Measurements from ENCODE around the gene OCSTAMP.

The OCSTAMP gene

DNA sequence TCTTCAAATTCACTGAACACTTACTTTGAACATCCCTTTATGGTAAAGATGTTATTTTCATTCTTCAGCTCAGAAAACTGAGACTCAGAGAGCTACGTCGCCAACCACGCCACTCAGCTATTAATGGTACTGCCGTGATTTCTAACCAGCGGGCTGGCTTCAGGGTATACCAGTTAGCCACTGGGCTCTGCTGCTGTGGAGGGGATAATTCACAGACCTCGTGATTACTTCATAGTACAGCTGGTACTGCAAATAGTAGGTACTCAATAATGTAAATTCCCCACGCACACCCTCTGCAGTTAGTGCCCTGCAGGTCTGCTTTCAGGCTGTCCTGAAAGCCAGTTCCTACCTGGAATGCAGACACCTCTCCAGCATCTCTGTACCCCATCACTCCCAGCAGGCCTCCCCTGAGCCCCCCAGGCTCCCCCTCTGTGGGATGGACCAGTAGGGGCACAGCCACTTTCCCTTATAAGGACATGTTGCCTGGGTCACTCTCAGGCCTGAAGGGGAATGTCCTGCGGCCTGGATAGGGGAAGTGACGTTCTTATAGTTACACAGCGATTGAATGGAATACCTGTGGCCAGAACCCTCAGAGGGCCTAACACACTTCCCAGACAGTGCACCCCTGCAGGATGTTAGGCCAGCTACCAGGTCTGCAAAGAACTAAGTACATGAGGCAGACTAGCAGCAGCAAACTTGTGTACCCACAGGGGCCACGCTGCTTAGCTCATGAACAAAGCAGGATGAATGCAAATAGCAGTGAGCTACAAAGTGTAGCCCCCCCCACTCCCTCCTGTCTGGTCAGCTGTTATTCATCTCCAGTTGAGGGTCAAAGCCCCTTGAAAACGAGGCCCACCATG lies 1.3 kb upstream of the OCSTAMP start:
- no peak for DNase-seq

DNA sequence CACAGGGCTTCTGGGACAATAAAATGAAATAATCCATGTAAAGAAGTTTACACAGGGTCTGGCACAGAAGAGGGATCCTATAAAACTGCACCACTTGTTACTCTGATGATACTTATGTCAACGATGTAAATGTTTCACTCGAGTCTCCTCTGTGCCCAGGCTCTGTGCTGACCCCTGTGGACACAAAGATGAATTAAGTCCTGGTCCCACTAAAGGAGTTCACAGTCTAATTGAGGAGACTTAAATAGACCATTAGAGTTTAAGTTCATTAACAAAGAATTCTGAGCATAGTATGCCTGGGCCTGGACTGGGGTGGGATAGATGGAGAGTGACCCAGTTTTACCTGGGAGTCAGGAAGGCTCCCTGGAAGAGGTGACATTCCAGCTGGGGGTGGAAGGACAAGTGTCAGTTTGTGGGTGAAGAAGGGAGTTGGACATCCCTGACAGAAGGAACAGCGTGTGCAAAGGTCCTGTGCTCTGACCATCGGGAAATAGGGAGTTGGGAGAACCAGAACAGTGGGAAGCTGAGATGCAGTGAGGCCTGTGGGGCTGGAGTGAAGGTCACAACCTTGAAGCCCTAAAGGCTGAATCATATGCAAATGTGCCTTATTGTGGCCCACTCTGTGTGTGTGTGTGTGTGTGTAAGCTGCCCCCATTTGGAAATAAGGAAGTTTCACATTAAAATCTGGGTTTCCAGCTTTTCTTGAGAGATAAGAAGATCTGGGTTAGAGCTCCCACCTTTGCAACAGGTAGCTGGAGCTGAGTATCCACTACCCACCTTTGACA lies 1.1 kb downstream of the OCSTAMP start:
- DNase-seq, result no peak

DNA sequence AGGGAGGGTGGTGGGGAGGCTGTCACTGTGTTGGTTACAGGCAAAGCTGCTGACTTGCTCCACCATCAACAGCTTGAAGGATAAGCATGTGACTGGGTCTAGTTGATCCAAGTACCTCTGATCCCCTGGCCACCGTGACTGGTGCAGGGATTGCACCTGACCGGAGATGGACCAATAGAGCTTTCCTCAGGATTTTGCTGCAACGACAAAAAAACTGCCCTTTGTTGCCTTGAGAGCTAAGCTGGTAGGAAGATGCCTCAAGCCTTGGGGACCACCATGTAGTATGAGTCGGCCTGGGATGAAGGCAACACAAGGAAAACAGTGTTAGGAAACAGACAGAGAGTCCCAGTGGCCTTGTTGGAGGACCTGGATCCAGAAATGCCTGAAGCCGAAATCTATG lies 1.8 kb downstream of the OCSTAMP start:
- DNase-seq, result no peak

DNA sequence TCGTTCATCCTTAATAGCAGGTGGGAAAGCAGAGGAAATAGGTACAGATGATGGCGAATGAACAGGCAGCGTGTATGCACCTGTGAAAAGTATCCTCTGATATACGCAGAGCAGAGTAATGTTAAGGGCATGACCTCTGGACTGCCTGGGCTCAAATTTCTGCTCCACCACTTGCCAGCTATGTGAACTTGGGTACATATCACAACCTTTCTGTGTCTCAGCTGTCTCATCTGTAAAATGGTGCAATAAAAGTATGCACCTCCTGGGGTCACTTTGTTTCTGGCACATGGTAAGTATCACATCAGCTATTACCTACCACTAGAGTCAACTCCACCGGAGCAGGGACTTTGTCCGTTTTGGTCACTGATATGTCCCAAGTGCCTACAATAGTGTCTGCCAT lies 2.5 kb downstream of the OCSTAMP start:
- DNase-seq, result no peak

DNA sequence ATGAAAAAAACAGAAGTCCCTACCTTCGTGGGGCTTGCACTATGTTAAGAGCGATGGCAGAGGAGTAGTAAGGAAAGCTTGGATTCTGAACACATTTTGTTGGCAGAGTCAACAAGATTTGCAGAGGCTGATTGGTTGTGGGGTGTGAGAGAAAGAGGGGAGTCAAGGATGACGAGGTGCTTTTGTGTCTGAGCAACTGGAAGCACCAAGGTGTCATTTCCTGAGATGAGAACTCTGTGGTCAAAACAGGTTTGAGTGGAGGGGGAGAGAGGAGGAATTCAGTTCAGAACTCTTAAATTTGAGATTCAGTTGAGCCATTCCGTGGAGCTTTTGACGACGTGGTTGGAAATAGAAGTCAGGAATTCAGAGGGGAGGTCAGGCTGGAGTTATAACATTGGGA lies 3.5 kb downstream of the OCSTAMP start:
- no peak for DNase-seq

DNA sequence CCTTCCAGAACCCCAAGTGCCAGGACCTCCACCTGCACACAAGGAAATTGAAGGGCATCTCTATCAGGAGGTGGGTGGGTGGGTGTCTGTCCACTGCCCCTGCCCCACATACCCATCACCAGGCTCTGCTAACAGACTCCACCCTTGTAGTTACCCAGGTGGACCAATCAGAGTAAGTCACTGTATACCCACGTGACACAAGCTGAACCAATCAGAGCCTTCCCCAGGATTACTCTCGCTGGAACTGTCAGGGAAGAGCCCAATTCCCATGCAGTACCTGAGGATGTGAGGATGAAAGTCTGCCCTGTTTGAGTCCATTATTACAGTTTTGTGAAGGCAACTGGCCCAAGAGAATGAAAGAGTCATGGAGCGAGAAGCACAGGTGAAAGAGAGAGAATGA lies 4.2 kb downstream of the OCSTAMP start:
- DNase-seq, result no peak

DNA sequence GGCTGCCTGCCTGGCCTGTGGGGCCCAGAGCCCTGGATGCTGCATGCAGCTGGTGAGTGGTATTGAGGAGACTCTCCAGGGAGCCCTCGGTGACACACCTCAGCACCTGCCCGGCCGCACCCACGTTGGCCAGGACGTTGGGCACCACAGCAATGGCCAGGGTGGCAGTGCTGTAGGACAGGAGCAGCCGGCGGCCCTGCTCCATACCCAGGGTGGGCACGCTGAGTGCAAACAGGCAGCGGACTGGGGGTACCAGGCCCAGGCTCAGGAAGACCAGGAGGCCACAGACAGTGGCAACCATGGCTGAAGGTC lies 4.7 kb downstream of the OCSTAMP start:
- no peak for DNase-seq

DNA sequence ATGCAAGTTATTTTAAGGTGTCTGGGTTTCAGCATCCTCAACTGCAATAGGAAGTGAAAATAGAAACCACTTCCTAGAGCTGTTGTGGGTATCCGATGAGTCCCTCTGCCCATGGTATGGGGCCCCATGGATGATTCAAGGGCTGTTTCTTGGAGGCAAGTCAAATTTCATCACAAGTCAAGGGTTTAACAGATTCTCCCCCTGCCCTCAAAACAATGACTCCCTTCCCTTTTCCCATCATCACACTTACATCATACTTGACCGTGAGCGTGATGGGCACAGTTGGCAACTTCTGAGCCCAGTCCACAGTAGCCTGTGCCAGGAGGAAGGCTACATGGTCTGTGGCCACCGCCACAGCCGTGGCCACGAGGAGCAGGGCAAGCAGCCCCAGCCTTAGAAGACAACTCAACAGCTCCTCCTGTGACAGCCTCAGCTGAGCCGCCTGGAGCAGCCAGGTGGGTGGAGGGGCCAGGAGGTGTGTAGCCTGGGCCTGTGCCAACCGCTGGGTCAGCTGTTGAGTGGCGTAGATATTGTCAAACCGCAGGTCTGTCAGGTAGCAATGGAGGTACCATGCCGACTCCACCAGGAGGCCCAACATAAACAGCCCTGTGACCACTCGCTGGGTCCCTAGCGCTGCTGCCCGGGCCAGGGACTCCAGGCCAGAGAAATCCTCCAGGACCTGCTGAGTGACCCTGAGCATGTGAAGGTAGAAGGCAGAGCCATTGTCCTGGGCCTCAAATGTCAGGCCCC lies 5.2 kb downstream of the OCSTAMP start:
- DNase-seq, result peak; percentile 95

DNA sequence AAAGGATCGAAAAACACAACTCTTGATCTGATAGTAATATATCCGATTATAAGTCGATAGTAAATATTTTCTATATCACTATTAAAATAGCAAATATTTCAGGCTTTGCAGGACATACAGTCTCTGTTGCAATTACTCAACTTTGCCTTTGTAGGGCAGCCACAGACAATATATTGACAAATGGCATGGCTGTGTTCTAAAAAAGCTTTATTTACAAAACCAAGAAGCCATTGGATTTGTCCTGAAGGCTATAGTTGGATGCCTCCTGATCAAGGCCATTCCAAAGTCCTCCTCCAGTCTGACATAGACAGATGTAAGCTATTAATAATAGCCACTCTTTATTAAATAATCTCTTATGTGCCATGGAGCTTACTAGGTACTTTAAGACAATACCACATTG lies 5.9 kb downstream of the OCSTAMP start:
- no peak for DNase-seq

DNA sequence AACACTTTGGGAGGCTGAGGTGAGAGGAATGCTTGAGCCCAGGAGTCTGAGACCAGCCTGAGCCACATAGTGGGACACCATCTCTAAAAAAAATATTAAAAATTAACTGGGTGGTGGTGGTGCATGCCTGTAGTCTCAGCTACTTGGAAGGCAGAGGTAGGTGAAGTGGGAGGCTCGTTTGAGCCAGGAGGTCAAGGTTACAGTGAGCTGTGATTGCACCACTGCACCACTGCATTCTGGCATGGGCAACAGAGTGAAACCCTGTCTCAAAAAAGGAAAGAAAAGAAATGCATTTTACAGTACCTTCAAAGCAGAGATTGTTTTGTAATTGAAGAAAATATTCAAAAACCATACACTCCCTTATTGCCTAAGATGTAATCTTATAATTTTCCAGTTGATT lies 6.5 kb downstream of the OCSTAMP start:
- DNase-seq, result no peak

DNA sequence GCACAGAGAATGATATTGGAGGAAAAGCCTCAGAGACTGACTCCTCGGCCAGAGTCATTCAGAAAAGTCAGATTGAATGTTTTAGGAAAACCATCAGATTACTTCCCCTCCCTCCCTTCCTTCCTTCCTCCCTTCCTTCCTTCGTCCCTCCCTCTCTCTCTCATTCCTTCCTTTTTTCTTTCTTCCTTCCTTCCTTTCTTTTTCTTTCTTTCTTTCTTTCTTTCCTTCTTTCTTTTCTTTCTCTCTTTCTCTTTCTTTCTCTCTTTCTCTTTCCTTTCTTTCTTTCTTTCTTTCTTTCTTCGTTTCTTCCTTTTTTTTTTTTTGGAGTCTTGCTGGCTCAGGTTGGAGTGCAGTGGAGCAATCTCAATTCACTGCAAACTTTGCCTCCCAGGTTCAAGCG lies 7.4 kb downstream of the OCSTAMP start:
- DNase-seq, result no peak

DNA sequence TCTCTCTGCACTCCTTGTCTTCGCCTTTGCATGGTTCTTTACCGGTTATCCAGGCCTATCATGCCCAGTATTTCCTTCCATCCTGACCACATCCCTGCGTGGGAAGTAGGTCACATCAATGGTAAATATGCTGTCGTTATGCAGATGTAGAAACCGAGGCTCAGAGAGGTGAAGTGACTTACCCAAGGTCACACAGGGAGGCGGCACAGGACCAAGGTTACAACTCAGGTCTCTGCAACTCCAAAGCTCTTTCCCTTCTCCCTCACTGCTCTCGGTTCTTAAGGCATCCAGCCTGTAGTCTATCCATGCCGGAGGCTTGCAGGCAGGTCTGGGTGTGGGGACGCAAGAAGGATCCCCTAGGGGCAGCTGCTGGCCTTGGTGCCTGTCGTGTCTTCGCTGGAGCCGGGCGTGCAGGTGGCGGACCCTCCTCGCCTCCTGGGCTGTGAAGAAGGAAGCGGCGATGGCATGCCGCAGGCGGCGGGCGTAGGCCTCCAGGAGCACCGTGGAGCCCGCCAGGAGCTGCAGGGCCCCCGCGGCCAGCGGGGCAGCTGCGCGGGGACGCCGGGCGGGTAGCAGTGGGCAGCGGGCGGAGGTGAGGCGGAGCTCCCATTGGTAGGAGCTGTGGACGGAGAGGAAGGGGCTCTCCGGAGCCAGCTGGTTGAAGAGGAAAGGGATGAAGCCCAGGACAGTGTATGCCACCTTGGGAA lies 9.1 kb downstream of the OCSTAMP start:
- no peak for DNase-seq

DNA sequence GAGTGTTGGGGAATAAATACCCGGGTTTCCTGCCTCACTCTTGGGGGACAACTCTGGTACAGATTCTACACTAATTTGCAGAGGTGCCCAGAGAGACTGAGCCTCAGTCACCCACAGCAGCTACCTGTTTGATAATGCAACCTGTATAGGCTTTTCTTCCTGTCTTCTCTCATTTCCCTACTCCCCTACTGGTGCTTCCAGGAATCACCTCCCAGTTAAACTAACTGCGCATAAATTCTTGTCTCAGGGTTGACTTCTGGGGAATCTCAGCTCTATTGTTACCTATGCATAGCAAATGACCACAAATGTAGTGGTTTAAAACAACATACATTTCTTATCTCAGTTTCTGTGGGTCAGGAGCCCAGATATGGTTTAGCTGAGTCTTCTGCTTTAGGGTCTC lies 11.3 kb downstream of the OCSTAMP start:
- no peak for DNase-seq

DNA sequence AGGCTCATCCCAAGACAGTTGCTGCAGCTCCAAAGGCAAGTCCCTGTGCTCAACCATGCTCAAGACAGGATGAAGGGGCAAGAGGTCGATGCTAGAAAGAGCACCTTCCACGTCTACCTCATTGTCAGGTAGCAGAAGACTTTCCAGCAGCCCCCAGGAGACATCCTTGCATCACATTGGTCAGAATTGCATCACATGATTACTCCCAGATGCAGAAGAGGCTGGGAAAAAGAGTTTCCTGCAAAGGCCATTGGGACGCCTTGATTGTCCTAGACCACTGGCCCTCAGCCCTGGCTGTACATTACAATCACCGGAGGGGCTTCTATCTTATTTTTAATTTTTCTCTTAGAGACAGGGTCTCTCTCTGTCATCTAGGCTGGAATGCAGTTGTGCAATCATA lies 19.8 kb downstream of the OCSTAMP start:
- no peak for DNase-seq

DNA sequence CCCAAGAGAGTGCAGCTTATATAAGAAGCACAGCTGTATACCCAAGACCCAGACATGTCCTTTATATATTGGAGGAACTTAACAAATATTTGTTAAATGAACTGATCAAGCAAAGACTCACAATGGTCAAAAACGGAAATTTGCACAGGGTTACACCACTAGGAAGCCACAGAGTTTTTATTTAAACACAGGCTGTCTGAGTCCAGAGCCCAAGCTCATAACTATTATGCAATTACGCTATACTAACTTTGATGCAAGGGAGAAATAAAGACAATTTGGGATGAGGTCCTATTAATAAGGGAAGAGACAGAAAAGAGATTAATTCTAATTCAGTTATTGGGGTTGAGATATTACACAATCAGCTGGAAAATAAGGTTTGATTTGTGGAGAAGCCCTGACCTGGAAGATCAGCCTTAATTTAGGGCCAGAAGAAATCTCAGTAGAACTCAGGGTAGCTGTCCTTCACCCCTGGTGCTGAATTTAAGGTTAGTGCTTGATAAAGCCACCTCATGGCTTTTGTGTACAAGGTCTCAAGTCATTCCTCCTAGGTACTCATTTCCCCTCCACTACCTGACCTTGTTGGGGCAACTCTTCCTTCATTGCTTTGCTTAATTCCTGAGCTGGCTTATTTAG lies 26.6 kb downstream of the OCSTAMP start:
- peak; percentile 33 for DNase-seq

DNA sequence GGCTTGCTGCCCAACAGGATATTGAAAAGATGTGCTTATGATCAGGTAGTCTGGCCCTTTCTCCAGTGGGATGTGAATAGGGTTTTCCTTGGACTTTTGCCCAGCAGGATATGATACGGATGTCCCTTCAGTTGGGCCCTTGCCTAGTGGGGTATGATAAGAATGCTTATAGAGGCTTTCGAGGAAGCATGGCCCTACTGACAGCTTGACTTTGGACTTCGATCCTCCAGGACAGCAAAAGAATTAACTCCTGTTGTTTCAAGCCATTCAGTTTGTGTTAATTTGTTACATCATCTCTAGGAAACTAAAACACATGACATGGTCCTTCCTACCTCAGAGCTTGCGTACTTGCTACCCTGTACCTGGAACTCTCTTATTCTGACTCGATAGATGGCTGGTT lies 27.3 kb downstream of the OCSTAMP start:
- no peak for DNase-seq

DNA sequence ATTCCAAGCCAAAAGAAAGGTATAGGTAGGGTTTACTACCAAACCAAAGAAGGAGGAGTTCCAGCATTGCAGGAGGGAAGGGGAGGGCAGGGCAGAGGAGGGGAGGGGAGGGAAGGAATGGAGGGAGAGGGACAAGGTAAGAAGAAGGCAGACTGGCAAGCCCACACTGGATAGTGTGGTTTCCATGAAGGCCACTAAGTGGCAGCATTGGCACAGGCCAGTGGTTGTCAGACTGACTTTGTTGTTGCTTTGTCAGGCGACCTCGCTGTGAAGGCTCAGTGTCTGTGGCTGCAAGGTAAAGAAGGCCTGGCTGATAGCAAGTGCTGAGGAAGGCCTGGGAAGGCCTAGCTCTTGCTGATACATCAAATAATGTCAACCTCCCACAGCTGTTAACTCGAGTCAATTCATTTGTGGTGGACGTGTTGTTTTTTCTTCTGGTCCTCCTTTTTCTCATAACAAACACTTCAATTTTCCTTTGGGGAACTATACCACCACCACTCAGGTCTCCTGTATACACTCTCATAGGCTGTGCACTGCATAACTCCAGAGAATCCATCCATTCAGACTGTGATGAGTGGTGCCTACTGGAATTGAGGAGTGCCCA lies 29.4 kb downstream of the OCSTAMP start:
- peak; percentile 70 for DNase-seq

DNA sequence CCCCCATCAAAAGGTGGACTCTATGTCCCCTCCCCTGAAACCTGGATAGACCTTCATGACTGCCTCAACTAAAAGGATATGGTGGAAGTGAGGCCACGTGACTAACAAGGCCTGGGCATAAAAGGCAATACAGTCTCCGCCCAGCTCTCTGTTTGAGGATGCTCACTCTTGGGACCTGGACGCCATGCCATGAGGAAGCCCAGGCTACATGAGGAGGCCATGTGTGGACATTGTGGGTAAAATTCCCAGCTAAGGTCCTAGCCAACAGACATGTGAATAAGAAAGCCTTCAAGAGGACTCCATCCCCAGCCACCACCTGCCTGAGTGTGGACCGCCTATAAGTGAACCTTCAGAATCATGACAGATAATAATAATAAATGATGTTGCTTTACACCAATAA lies 29.9 kb downstream of the OCSTAMP start:
- no peak for DNase-seq

DNA sequence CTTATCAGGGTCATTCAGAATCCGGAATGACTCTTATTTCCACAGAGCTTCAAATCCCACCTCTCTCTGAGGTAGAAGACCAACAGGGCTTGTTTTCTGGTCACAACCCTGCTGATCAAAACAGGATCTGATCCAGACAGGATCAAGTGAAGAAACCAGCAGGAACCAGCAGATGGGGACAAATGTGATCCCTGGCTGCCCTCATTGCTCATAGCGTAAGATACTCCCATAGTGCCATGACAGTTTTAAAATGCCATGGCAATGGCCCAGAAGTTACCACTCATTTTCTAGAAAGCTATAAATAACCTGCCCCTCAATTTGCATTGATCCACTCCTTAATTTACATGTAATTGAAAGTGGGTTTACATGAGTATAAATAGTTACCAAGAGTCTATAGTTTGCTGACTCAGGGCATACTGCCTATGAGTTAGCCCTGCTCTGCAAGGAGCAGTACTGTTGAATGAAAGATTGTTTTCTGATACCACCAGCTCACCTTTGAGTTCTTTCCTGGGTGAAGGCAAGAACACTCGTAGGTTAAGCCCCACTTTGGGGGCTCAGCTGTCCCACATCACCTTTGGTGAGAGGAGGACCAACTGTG lies 30.9 kb downstream of the OCSTAMP start:
- DNase-seq, result no peak

DNA sequence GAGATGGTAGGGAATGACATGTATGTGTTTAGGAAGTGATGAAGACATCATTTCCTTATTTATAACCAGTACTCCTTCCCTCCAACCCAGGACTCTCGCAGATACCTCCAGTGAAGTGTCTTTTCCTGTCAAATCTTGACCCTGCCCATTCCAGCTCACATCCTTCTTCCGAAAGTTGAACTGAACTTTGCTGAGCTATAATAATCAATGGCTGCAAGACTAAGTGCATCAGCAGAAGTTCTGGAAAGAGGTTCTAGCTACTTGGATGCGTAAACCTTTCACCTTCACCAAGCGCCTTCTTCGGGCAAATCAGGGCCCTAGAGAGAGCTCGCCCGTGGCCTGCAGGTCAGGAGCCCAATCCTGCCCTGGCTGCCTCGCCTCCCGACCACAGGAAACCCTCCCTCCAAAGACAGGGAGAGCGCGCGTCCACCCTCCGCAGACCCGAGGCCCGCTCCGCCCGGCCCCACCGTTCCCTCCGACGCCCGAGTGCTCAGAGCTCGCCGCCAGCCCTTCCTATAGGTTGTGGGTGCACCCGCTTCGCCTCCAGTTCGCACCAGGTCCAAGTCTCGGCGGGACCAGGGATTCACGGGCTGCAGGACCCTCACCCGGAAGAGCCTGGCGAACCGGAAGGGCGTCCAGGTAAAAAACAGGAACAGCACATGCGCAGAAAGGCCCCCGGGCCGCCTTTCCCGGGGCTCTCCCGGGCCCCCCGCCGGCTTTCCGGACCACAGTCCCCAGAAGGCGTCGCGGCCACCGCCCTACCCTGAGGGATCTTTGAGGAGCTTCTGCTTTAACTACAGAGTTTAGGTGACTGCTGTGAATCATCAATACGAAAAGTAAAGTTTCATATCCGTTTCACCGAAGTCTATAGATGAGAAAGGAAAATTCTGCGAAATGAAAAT lies 37.3 kb downstream of the OCSTAMP start, which contains the start of gene ZNF334:
ZNF334 (minus strand) TSS at position 617 of the 902 bp plus-strand sequence. CDS start 1,457 bp downstream, outside the sequence.
- DNase-seq, result no peak

DNA sequence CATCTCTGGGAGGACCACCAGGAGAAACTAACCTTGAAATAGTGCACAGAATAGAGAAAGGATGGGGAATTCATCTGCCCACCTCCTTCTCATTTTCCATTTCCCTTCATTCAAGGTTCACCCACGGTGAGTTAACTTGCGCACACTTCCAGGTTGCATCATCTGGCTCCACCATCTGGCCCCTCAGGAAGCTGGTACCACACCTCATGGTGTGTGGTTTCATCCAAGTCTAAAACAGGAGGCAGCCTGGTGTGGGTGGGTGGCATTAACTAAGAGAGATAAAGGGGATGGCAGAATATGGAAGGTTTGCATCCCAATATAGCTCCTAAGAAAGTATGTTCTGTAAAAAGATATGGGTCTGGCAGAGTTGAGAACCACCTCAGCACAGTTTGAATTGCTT lies 40.9 kb downstream of the OCSTAMP start:
- no peak for DNase-seq
